ENCODE measurements around the gene ZZZ3. TPM values are rescaled to one million over a fixed set of nuclear protein-coding genes. Genes with fewer than 3 reads are reported as not detected.

Gene ZZZ3
- total and polyA plus RNA-seq, 2 donors from 2014 or later: 12.3 to 55.3 TPM

- no peaks in the 10 kb centered on the region for H3K27me3 ChIP-seq (ENCODE audit: control insufficient read depth, insufficient read depth, low read length)
These were observed 22.4 kb downstream of the ZZZ3 start for GRCh38 chr1:77659879-77660593.

DNA sequence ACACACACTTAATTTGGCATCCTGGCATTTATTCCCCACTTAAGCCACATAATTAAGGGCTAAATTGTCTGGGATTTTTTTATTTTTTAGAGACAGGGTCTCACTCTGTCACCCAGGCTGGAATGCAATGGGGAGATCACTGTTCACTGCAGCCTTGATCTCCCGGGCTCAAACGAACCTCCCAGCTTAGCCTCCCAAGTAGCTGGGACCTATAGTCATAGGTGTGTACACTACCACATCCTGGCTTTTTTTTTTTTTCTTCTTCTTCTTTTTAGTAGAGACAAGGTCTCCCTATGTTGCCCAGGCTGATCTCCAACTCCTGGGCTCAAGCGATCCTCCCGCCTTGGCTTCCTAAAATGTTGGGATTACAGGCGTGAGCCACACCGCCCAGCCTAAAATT is 24.2 kb downstream of the ZZZ3 start:
- no peak overlapping the region for H3K9ac ChIP-seq (ENCODE audit: low read length in 3 of 3)
- intact Hi-C loops (cut with DNase I): no loop called here
- H3K4me3 ChIP-seq (ENCODE audit: low read length in 3 of 3): no peak overlapping the region
- FAIRE-seq (no peak), DNase-seq (no peak)
- no peak overlapping the region for H3K27ac ChIP-seq (ENCODE audit: low read depth in 2 of 2, low read length in 2 of 2)
- no peak for TF ChIP-seq CTCF (IDR thresholded peaks at IDR 0.05; ENCODE audit: borderline replicate concordance, extremely low read depth, insufficient read depth)
- no peaks in the 10 kb centered on the region for H3K4me1 ChIP-seq (ENCODE audit: control insufficient read depth in 2 of 3, insufficient read depth in 2 of 3, low read depth in 1 of 3, low read length in 3 of 3)
- no peaks in the 10 kb centered on the region for H3K27me3 ChIP-seq (ENCODE audit: control insufficient read depth, insufficient read depth, low read length)
- H3K9me3 ChIP-seq (ENCODE audit: control insufficient read depth in 2 of 3, insufficient read depth in 1 of 3, low read length in 3 of 3): no peaks in the 10 kb centered on the region
- H3K36me3 ChIP-seq (ENCODE audit: control insufficient read depth in 2 of 3, insufficient read depth in 3 of 3, low read length in 3 of 3): no peaks in the 10 kb centered on the region

More at GRCh38 chr1:77659879-77660593, 22.4 kb downstream of the ZZZ3 start:
- Histone ChIP-seq H3K4me1 (ENCODE audit: control insufficient read depth in 2 of 3, insufficient read depth in 2 of 3, low read depth in 1 of 3, low read length in 3 of 3) (peaks cover 0 to 2% (median 0%) of the 10 kb centered on the region in 3 donors), H3K27ac (ENCODE audit: low read depth in 2 of 2, low read length in 2 of 2) (no peak overlapping the region), H3K4me3 (ENCODE audit: low read length in 3 of 3) (no peak overlapping the region), H3K9me3 (ENCODE audit: control insufficient read depth in 2 of 3, insufficient read depth in 1 of 3, low read length in 3 of 3) (no peaks in the 10 kb centered on the region), H3K9ac (ENCODE audit: low read length in 3 of 3) (no peak overlapping the region), H3K36me3 (ENCODE audit: control insufficient read depth in 2 of 3, insufficient read depth in 3 of 3, low read length in 3 of 3) (no peaks in the 10 kb centered on the region)
- FAIRE-seq: no peak
- DNase-seq: no peak
- TF ChIP-seq CTCF (IDR thresholded peaks at IDR 0.05; ENCODE audit: borderline replicate concordance, extremely low read depth, insufficient read depth): no peak
- intact Hi-C loops (cut with DNase I): no loop called here

DNA sequence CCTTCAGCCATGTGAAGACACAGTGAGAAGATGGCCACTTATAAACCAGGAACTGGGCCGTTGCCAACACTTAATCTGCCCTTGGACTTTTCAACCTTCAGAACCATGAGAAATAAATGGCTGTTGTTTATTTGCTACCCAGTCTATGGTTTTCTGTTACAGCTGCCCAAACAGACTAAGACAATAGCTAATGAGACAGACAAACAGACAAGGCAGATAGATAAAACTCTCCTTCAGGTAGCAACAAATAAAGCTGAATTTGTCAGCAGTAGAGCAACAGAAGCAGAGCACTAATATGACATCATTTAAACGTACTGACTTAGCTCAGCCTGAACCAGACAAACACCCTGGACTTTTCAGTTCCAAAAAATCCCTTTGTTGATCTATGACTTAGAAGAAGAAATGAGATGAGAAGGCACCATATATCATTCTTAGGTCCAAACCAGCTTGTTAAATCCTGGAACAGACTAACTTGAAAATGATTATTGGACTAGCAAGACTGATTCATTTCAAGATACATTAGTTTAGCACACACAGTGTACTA is 27.0 kb downstream of the ZZZ3 start:
- Histone ChIP-seq H3K9me3 (ENCODE audit: control insufficient read depth in 2 of 3, insufficient read depth in 1 of 3, low read length in 3 of 3) (peaks cover 0 to 5% (median 0%) of the 10 kb centered on the region in 3 donors), H3K4me3 (ENCODE audit: low read length in 3 of 3) (no peak overlapping the region), H3K36me3 (ENCODE audit: control insufficient read depth in 2 of 3, insufficient read depth in 3 of 3, low read length in 3 of 3) (peaks cover 0 to 2% (median 0%) of the 10 kb centered on the region in 3 donors), H3K9ac (ENCODE audit: low read length in 3 of 3) (no peak overlapping the region), H3K27me3 (ENCODE audit: control insufficient read depth, insufficient read depth, low read length) (no peaks in the 10 kb centered on the region), H3K4me1 (ENCODE audit: control insufficient read depth in 2 of 3, insufficient read depth in 2 of 3, low read depth in 1 of 3, low read length in 3 of 3) (no peaks in the 10 kb centered on the region), H3K27ac (ENCODE audit: low read depth in 2 of 2, low read length in 2 of 2) (no peak overlapping the region)
- intact Hi-C loops (cut with DNase I): no loop called here
- DNase-seq: no peak
- no peak for TF ChIP-seq CTCF (IDR thresholded peaks at IDR 0.05; ENCODE audit: borderline replicate concordance, extremely low read depth, insufficient read depth)
- no peak for FAIRE-seq
